Stimulated activated CD4-positive, alpha-beta T cell treated with anti-CD3 and anti-CD28 coated beads, Interleukin-15, amount 100 ng/mL, for 48 hours (primary cell): ENCODE measurements around the gene SMNDC1.
"Not testable (repeated sequence)": the region's sequence is repeated elsewhere in the genome, so short reads cannot be mapped to it uniquely, and the experiment has no call there.

Experiments used
- DNase-seq, 2 donors: peaks; one replicate each; pipeline ENCODE4 v3.0.0-alpha.2; 2020; ENCODE audit warnings: low read depth in 2 of 2

SMNDC1 gene

GRCh38 chr10:110304780-110305421 lies at the start of gene SMNDC1:
SMNDC1 (minus strand) TSS chr10:110304920; CDS start chr10:110303587, 1,333 bp downstream.
- DNase-seq: peak; percentile 93 to 96

GRCh38 chr10:110354322-110354766 lies 49.6 kb upstream of the SMNDC1 start:
- peak; percentile 76 to 86 for DNase-seq

- DNase-seq: peak; percentile 73 to 78
Measured at GRCh38 chr10:110353244-110354119, 48.8 kb upstream of the SMNDC1 start.

GRCh38 chr10:110352930-110353243 lies 48.2 kb upstream of the SMNDC1 start:
- no peak for DNase-seq

- no peak for DNase-seq
Measured at GRCh38 chr10:110350812-110351211, 46.1 kb upstream of the SMNDC1 start.

- DNase-seq: no peak
Measured at GRCh38 chr10:110349831-110350230, 45.1 kb upstream of the SMNDC1 start.

- no peak for DNase-seq
Measured at GRCh38 chr10:110349386-110349785, 44.7 kb upstream of the SMNDC1 start.

GRCh38 chr10:110348336-110348735 lies 43.6 kb upstream of the SMNDC1 start:
- no peak for DNase-seq

GRCh38 chr10:110346914-110347313 lies 42.2 kb upstream of the SMNDC1 start:
- DNase-seq: no peak

- no peak for DNase-seq
Measured at GRCh38 chr10:110345286-110345685, 40.6 kb upstream of the SMNDC1 start.

GRCh38 chr10:110344622-110345021 lies 39.9 kb upstream of the SMNDC1 start:
- no peak for DNase-seq

GRCh38 chr10:110343947-110344346 lies 39.2 kb upstream of the SMNDC1 start:
- no peak for DNase-seq

- no peak for DNase-seq
Measured at GRCh38 chr10:110340816-110341215, 36.1 kb upstream of the SMNDC1 start.

GRCh38 chr10:110340122-110340521 lies 35.4 kb upstream of the SMNDC1 start:
- no peak for DNase-seq

GRCh38 chr10:110337906-110338305 lies 33.2 kb upstream of the SMNDC1 start:
- no peak for DNase-seq

GRCh38 chr10:110337401-110337800 lies 32.7 kb upstream of the SMNDC1 start:
- DNase-seq: no peak

- no peak for DNase-seq
Measured at GRCh38 chr10:110336111-110336721, 31.5 kb upstream of the SMNDC1 start.

GRCh38 chr10:110335314-110336064 lies 30.8 kb upstream of the SMNDC1 start:
- DNase-seq: no peak

GRCh38 chr10:110334061-110334656 lies 29.4 kb upstream of the SMNDC1 start:
- no peak for DNase-seq

- DNase-seq: not testable (repeated sequence)
Measured at GRCh38 chr10:110331226-110331795, 26.6 kb upstream of the SMNDC1 start.

- no peak for DNase-seq
Measured at GRCh38 chr10:110330675-110331074, 26.0 kb upstream of the SMNDC1 start.
